ENCODE measurements around the gene ING3.

The ING3 gene

GRCh38 chr7:121026577-121027111 lies 76.1 kb downstream of the ING3 start:
- Histone ChIP-seq H4K20me1 (ENCODE audit: insufficient read depth, low read length, poor library complexity, severe bottlenecking) (no peaks in the 10 kb centered on the region), H3K4me1 (ENCODE audit: insufficient read depth, low read length, poor library complexity, severe bottlenecking) (no peaks in the 10 kb centered on the region), H3F3A (ENCODE audit: low read depth) (no peaks in the 10 kb centered on the region), H3K9me3 (ENCODE audit: insufficient read depth, low read depth, low read length) (no peaks in the 10 kb centered on the region), H3K4me2 (ENCODE audit: low read depth, low read length, poor library complexity, severe bottlenecking) (no peak overlapping the region), H2AFZ (ENCODE audit: low read length) (no peak overlapping the region), H3K4me3 (ENCODE audit: low read length, poor library complexity, severe bottlenecking) (no peak overlapping the region), H3K27me3 (ENCODE audit: insufficient read depth, low read length, poor library complexity, severe bottlenecking) (no peaks in the 10 kb centered on the region), H3K9ac (ENCODE audit: low read depth, low read length, poor library complexity, severe bottlenecking) (no peak overlapping the region), H3K9me2 (replicated peaks; ENCODE audit: low read depth, low read length) (no peaks in the 10 kb centered on the region), H3K79me2 (ENCODE audit: insufficient read depth, low read length) (no peaks in the 10 kb centered on the region), H3K36me3 (ENCODE audit: insufficient read depth, low read length) (no peaks in the 10 kb centered on the region)
- TF ChIP-seq CTCF (conservative IDR thresholded peaks at IDR 0.05; ENCODE audit: low read length) (no peak), EZH2phosphoT487 (IDR thresholded peaks at IDR 0.05; ENCODE audit: borderline replicate concordance) (no peak)

Measured in Loucy (cell line).